Kidney (tissue), 14 donors: ENCODE measurements around the gene CCN2. TPM values are rescaled to one million over a fixed set of nuclear protein-coding genes. Genes with fewer than 3 reads are reported as not detected.

ENCODE experiments used
- DNase-seq, 5 donors: peaks; one replicate each; pipeline ENCODE4 v3.0.0-alpha.2; 2013 to 2020
- FAIRE-seq: peaks from 2 replicates; lab custom pipeline; 2012; peaks lifted over from hg19 to GRCh38; lab: Jason Lieb, UNC
- H3K27ac ChIP-seq, 2 donors: one replicate each; pipeline ENCODE4 v1.7.0; 2013; ENCODE audit warnings: low read depth in 2 of 2, low read length in 2 of 2, inconsistent platforms in 1 of 2
- H3K27me3 ChIP-seq: one replicate; pipeline ENCODE4 v1.7.1; 2013; ENCODE audit warnings: low read length, inconsistent platforms; ENCODE audit not compliant: control insufficient read depth, insufficient read depth
- H3K36me3 ChIP-seq, 3 donors: one replicate each; pipeline versions ENCODE4 v1.7.0 to v1.7.1; 2013; ENCODE audit warnings: low read length in 3 of 3, control low read depth in 1 of 3, inconsistent platforms in 1 of 3; ENCODE audit not compliant: insufficient read depth in 3 of 3, control insufficient read depth in 2 of 3
- H3K4me1 ChIP-seq, 3 donors: one replicate each; pipeline versions ENCODE4 v1.7.0 to v1.7.1; 2013; ENCODE audit warnings: low read length in 3 of 3, inconsistent platforms in 1 of 3, low read depth in 1 of 3; ENCODE audit not compliant: control insufficient read depth in 2 of 3, insufficient read depth in 2 of 3
- H3K4me3 ChIP-seq, 3 donors: one replicate each; pipeline versions ENCODE4 v1.7.0 to v1.8.1; 2013; ENCODE audit warnings: low read length in 3 of 3, control low read depth in 1 of 3, inconsistent platforms in 1 of 3
- H3K9ac ChIP-seq, 3 donors: one replicate each; pipeline versions ENCODE4 v1.7.0 to v1.7.1; 2013; ENCODE audit warnings: low read length in 3 of 3, control low read depth in 1 of 3, inconsistent platforms in 1 of 3
- H3K9me3 ChIP-seq, 3 donors: one replicate each; pipeline versions ENCODE4 v1.7.0 to v1.7.1; 2013; ENCODE audit warnings: low read length in 3 of 3, control low read depth in 1 of 3, inconsistent platforms in 1 of 3; ENCODE audit not compliant: control insufficient read depth in 2 of 3, insufficient read depth in 1 of 3
- intact Hi-C: fragments of 100-400 bp; cut with DNase I; formaldehyde crosslinking; loops from one replicate; pipeline ENCODE4 v1.11.1; 2022
- polyA plus RNA-seq: library from polyadenylated mRNA; stranded (reverse); fragments of 350-450 nt; fragmentation: Illumina TruSeq; extraction: RNeasy Lipid Tissue Mini Kit (QIAGEN cat#74804); gene quantifications from one replicate; pipeline ENCODE4 v1.2.3, GENCODE V29; 2014; ENCODE audit warnings: low read depth, low replicate concordance; ENCODE audit not compliant: insufficient read depth
- total RNA-seq: library from RNA; stranded (reverse); fragmentation: NEBNext Ultra II Directional; extraction: Animal tissue kit (Norgen Biotek cat#: 25700); gene quantifications from one replicate; pipeline ENCODE4 v1.2.1, GENCODE V29; 2021
- TF ChIP-seq, protein P1 (sequence below): IDR thresholded peaks from 3 replicates; pipeline ENCODE4 v1.5.1; 2012; ENCODE audit warnings: mild to moderate bottlenecking, moderate library complexity, borderline replicate concordance; ENCODE audit not compliant: insufficient read depth; ENCODE audit errors: extremely low read depth
- donor health status: control.
- donor health status: control.
- donor health status: control.
- donor health status: control.
- donor health status: control.
- donor health status: DM: yes; HTN: yes; CAD: no.
- donor health status: Normal renal cell carcinoma (clear cell type).

Gene CCN2
- total and polyA plus RNA-seq, 2 donors from 2014 or later: 64.1 to 248 TPM

DNA sequence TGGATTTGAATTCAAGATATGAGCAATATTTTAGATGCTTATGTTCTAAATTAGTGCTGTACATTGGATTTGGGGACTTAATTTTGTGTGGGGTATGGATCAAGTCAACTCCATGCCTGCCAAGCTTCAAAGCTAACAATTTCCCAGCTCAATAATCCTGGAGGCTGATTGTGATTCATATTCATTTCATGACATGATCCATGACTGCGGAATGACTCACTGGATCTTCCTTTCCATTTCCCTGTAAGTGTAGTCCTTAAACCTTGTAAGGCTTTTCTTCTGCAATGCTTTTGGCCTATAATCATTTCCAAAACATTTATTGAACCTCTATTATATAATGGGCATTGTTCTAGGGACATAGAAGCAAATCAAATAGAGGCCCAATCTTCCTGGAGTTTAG is 44.7 kb upstream of the CCN2 start:
- H3K4me1 ChIP-seq: no peaks in the 10 kb centered on the region
- H3K27me3 ChIP-seq: no peaks in the 10 kb centered on the region
- FAIRE-seq (no peak), DNase-seq (no peak)
- H3K9ac ChIP-seq: no peak overlapping the region
- H3K4me3 ChIP-seq: no peak overlapping the region
- H3K27ac ChIP-seq: no peak overlapping the region
- TF ChIP-seq, protein P1, sequence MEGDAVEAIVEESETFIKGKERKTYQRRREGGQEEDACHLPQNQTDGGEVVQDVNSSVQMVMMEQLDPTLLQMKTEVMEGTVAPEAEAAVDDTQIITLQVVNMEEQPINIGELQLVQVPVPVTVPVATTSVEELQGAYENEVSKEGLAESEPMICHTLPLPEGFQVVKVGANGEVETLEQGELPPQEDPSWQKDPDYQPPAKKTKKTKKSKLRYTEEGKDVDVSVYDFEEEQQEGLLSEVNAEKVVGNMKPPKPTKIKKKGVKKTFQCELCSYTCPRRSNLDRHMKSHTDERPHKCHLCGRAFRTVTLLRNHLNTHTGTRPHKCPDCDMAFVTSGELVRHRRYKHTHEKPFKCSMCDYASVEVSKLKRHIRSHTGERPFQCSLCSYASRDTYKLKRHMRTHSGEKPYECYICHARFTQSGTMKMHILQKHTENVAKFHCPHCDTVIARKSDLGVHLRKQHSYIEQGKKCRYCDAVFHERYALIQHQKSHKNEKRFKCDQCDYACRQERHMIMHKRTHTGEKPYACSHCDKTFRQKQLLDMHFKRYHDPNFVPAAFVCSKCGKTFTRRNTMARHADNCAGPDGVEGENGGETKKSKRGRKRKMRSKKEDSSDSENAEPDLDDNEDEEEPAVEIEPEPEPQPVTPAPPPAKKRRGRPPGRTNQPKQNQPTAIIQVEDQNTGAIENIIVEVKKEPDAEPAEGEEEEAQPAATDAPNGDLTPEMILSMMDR: no peak
- intact Hi-C loops: no loop called here
- no peaks in the 10 kb centered on the region for H3K9me3 ChIP-seq
- no peaks in the 10 kb centered on the region for H3K36me3 ChIP-seq

DNA sequence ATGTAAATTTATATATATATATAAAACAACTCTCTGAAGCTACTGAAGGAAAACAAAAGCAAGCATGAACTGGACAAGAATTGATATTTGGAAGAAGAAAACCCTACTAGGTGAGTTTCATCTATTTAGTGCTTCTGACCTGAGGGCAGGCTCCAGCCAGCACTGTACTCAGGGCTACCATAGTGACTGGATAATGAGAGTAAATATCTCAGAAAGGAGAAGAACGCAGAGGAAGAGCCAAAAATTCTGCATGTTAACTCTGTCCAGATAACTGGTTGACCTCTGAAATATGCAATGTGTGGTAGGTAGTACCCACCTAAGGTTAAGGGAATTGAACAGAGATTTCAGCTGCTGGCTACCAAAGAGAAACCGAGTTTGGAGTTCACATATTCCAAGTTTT is 41.4 kb upstream of the CCN2 start:
- TF ChIP-seq, protein P1: no peak
- intact Hi-C loops: no loop called here
- Histone ChIP-seq H3K4me3 (no peak overlapping the region), H3K9ac (no peak overlapping the region), H3K27me3 (no peaks in the 10 kb centered on the region), H3K36me3 (no peaks in the 10 kb centered on the region), H3K4me1 (no peaks in the 10 kb centered on the region), H3K27ac (no peak overlapping the region), H3K9me3 (no peaks in the 10 kb centered on the region)
- FAIRE-seq (no peak), DNase-seq (no peak)

DNA sequence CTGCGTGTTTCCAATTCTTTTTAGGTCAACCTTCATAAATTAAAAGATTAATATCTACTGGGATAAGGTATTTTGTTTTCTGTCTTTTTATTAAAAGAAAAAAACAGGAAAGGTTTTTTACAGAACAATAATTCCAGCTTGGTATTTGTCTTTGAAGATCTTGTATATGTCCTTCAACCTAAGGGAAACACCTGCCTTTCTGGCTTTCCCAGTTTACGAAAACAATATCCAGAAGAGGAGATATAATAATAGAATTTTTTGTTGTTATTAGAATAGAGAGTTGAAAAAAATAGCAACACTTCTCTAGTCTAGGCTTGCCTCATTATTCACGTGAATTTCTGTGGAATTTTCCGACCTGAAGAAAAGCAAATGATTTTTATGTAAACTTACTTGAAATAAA is 37.9 kb upstream of the CCN2 start:
- H3K36me3 ChIP-seq: no peaks in the 10 kb centered on the region
- no peaks in the 10 kb centered on the region for H3K27me3 ChIP-seq
- no peaks in the 10 kb centered on the region for H3K4me1 ChIP-seq
- no peak overlapping the region for H3K9ac ChIP-seq
- TF ChIP-seq, protein P1: no peak
- H3K4me3 ChIP-seq: no peak overlapping the region
- no peak for DNase-seq
- intact Hi-C loops: no loop called here
- no peak for FAIRE-seq
- H3K27ac ChIP-seq: no peak overlapping the region
- H3K9me3 ChIP-seq: no peaks in the 10 kb centered on the region

DNA sequence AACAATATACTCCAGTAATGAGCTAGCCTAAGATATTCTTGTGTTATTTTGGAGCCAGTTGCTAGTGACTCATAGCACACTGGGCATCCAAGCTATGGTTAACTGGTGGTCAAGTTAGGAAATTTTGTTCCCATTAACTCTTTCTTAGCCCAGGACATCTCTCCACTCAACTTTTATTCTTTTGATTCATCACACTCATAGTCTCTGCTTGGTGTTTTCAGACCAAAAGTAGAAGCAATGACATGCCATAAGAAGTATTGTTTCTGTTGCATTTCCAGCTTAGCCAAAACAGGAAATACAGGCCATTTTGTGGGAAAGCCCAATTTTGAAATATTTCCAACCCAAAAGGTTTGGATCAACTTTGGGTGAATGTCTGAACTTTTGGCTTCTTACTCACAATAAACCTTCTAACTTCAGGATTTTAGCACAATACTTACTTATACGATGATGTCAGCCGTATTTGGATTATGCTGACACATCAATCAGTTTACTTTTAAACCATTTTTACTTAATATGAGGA is 31.6 kb upstream of the CCN2 start:
- no peak for FAIRE-seq
- H3K4me3 ChIP-seq: no peak overlapping the region
- H3K4me1 ChIP-seq: peaks cover 0 to 2% (median 0%) of the 10 kb centered on the region in 3 donors
- no peaks in the 10 kb centered on the region for H3K36me3 ChIP-seq
- TF ChIP-seq, protein P1: no peak
- intact Hi-C loops: no loop called here
- no peaks in the 10 kb centered on the region for H3K9me3 ChIP-seq
- H3K9ac ChIP-seq: no peak overlapping the region
- no peak for DNase-seq
- no peaks in the 10 kb centered on the region for H3K27me3 ChIP-seq
- H3K27ac ChIP-seq: no peak overlapping the region
